G401 (cell line): ENCODE measurements around the gene XYLT1. TPM values are rescaled to one million over a fixed set of nuclear protein-coding genes. Genes with fewer than 3 reads are reported as not detected.

Source experiments
- DNase-seq: peaks from one replicate; pipeline ENCODE4 v3.0.0-alpha.2; 2015; ENCODE audit warnings: low spot score
- in situ Hi-C: cut with HindIII; loops from 2 replicates; pipeline ENCODE4 v1.10.0; 2016; ENCODE audit warnings: low sequenced_read_pairs, mixed read lengths
- total RNA-seq: library from RNA; depleted of rRNA; stranded (reverse); fragments of >200 nt; shearing (Covaris generic); gene quantifications from 2 replicates; pipeline ENCODE4 v1.2.3, GENCODE V29; 2014

The XYLT1 gene
- total RNA-seq, 1 experiment from 2014 or later: not detected

- in situ Hi-C loops: no loop called here
- DNase-seq: no peak
Measured at GRCh38 chr16:17125671-17126070, 345.1 kb downstream of the XYLT1 start.

- DNase-seq: no peak
- in situ Hi-C loops: no loop called here
Measured at GRCh38 chr16:17117906-17118577, 352.7 kb downstream of the XYLT1 start.

- DNase-seq: no peak
- in situ Hi-C loops: no loop called here
Measured at GRCh38 chr16:17116595-17117322, 354.0 kb downstream of the XYLT1 start.

GRCh38 chr16:17109413-17109812, 361.3 kb downstream of the XYLT1 start:
- in situ Hi-C loops: no loop called here
- no peak for DNase-seq

- in situ Hi-C loops: no loop called here
Measured at GRCh38 chr16:17108596-17108995, 362.2 kb downstream of the XYLT1 start.

GRCh38 chr16:17107450-17107849, 363.3 kb downstream of the XYLT1 start:
- in situ Hi-C loops: no loop called here
- no peak for DNase-seq

More at GRCh38 chr16:17108596-17108995, 362.2 kb downstream of the XYLT1 start:
- DNase-seq: no peak

- in situ Hi-C loops: no loop called here
- DNase-seq: no peak
Measured at GRCh38 chr16:17106243-17106791, 364.4 kb downstream of the XYLT1 start.

GRCh38 chr16:17105239-17105797, 365.4 kb downstream of the XYLT1 start:
- no peak for DNase-seq
- in situ Hi-C loops: no loop called here

- in situ Hi-C loops: no loop called here
- DNase-seq: no peak
Measured at GRCh38 chr16:17104654-17105053, 366.1 kb downstream of the XYLT1 start.

- no peak for DNase-seq
- in situ Hi-C loops: no loop called here
Measured at GRCh38 chr16:17103216-17103615, 367.5 kb downstream of the XYLT1 start.

GRCh38 chr16:17101646-17102045, 369.1 kb downstream of the XYLT1 start:
- DNase-seq: no peak
- in situ Hi-C loops: no loop called here

GRCh38 chr16:17098685-17099084, 372.1 kb downstream of the XYLT1 start:
- DNase-seq: peak; percentile 1
- in situ Hi-C loops: no loop called here

- in situ Hi-C loops: no loop called here
- no peak for DNase-seq
Measured at GRCh38 chr16:17084130-17084529, 386.6 kb downstream of the XYLT1 start.

- DNase-seq: peak; percentile 8
- in situ Hi-C loops: no loop called here
Measured at GRCh38 chr16:17083628-17084027, 387.1 kb downstream of the XYLT1 start.

- in situ Hi-C loops: no loop called here
- no peak for DNase-seq
Measured at GRCh38 chr16:17082095-17082882, 388.5 kb downstream of the XYLT1 start.

GRCh38 chr16:17080105-17080504, 390.7 kb downstream of the XYLT1 start:
- no peak for DNase-seq
- in situ Hi-C loops: no loop called here

- no peak for DNase-seq
- in situ Hi-C loops: no loop called here
Measured at GRCh38 chr16:17078931-17079631, 391.7 kb downstream of the XYLT1 start.

- in situ Hi-C loops: no loop called here
- no peak for DNase-seq
Measured at GRCh38 chr16:17076818-17077498, 393.8 kb downstream of the XYLT1 start.
